ENCODE results near the gene TTC7B. TPM values are rescaled to one million over a fixed set of nuclear protein-coding genes. Genes with fewer than 3 reads are reported as not detected.

TTC7B gene
- total RNA-seq, 4 donors from 2014 or later = 3.3 to 18.1 (median 10.0) TPM

GRCh38 chr14:90571149-90571947 is 244.9 kb downstream of the TTC7B start:
- WGBS, 2 donors = 89 to 90% methylated on average over 11 to 13 of the region's 13 CpGs

GRCh38 chr14:90570461-90570860 is 245.8 kb downstream of the TTC7B start:
- TF ChIP-seq CTCF (IDR thresholded peaks at IDR 0.05) (no peak), POLR2A (IDR thresholded peaks at IDR 0.05) (no peak)

More at GRCh38 chr14:90571149-90571947, 244.9 kb downstream of the TTC7B start:
- Histone ChIP-seq H3K36me3 (no peaks in the 10 kb centered on the region), H3K4me3 (no peak overlapping the region), H3K27ac (no peak overlapping the region), H3K4me1 (peaks cover 0 to 39% (median 6%) of the 10 kb centered on the region in 3 donors), H3K9me3 (no peaks in the 10 kb centered on the region), H3K27me3 (no peaks in the 10 kb centered on the region)
- DNase-seq = no peak
- intact Hi-C loops (cut with DNase I) = no loop called here
- TF ChIP-seq CTCF (IDR thresholded peaks at IDR 0.05) = no peak
- TF ChIP-seq POLR2A (IDR thresholded peaks at IDR 0.05) = no peak

GRCh38 chr14:90569606-90570387 is 246.4 kb downstream of the TTC7B start:
- DNase-seq = no peak
- H3K27ac ChIP-seq = peak overlapping the region in 2 of 4 donors; percentile 12 to 28
- H3K4me1 ChIP-seq = peaks cover 0 to 24% (median 6%) of the 10 kb centered on the region in 3 donors
- 83 to 87% methylated on average over 4 to 6 of the region's 9 CpGs for WGBS, 2 donors
- TF ChIP-seq CTCF (IDR thresholded peaks at IDR 0.05) (no peak), POLR2A (IDR thresholded peaks at IDR 0.05) (no peak)
- H3K9me3 ChIP-seq = no peaks in the 10 kb centered on the region
- intact Hi-C loops (cut with DNase I) = no loop called here
- H3K36me3 ChIP-seq = no peaks in the 10 kb centered on the region
- no peaks in the 10 kb centered on the region for H3K27me3 ChIP-seq
- H3K4me3 ChIP-seq = no peak overlapping the region

More at GRCh38 chr14:90570461-90570860, 245.8 kb downstream of the TTC7B start:
- Histone ChIP-seq H3K9me3 (no peaks in the 10 kb centered on the region), H3K27ac (no peak overlapping the region), H3K4me3 (no peak overlapping the region), H3K36me3 (no peaks in the 10 kb centered on the region), H3K4me1 (peaks cover 0 to 30% (median 6%) of the 10 kb centered on the region in 3 donors), H3K27me3 (no peaks in the 10 kb centered on the region)
- 81 to 83% methylated on average over 5 to 16 of the region's 17 CpGs for WGBS, 2 donors
- DNase-seq = no peak
- intact Hi-C loops (cut with DNase I) = no loop called here

- Histone ChIP-seq H3K4me3 (no peak overlapping the region), H3K27ac (peak overlapping the region in 3 of 4 donors; percentile 27 to 55 (median 28)), H3K36me3 (no peaks in the 10 kb centered on the region), H3K27me3 (no peaks in the 10 kb centered on the region), H3K9me3 (no peaks in the 10 kb centered on the region), H3K4me1 (peaks cover 0 to 18% (median 6%) of the 10 kb centered on the region in 3 donors)
- WGBS, 2 donors = 25 to 56% methylated on average over 1 to 3 of the region's 5 CpGs
- no peak for DNase-seq
- TF ChIP-seq CTCF (IDR thresholded peaks at IDR 0.05) (no peak), POLR2A (IDR thresholded peaks at IDR 0.05) (no peak)
- intact Hi-C loops (cut with DNase I) = no loop called here
These were observed 247.0 kb downstream of the TTC7B start for GRCh38 chr14:90569201-90569600.

- WGBS, 2 donors = 62 to 64% methylated on average over 2 to 3 of the region's 3 CpGs
- TF ChIP-seq CTCF (IDR thresholded peaks at IDR 0.05) (no peak), POLR2A (IDR thresholded peaks at IDR 0.05) (no peak)
- H3K4me1 ChIP-seq = peaks cover 0 to 17% (median 6%) of the 10 kb centered on the region in 3 donors
- H3K27me3 ChIP-seq = no peaks in the 10 kb centered on the region
- no peaks in the 10 kb centered on the region for H3K36me3 ChIP-seq
- peak overlapping the region in 3 of 4 donors; percentile 27 to 61 (median 55) for H3K27ac ChIP-seq
- H3K4me3 ChIP-seq = no peak overlapping the region
- H3K9me3 ChIP-seq = no peaks in the 10 kb centered on the region
- intact Hi-C loops (cut with DNase I) = no loop called here
- no peak for DNase-seq
These were observed 247.8 kb downstream of the TTC7B start for GRCh38 chr14:90568405-90568804.

Measured in esophagus squamous epithelium (tissue), 5 donors.